H1 (cell line): Measurements from ENCODE around the gene SWT1. TPM values are rescaled to one million over a fixed set of nuclear protein-coding genes. Genes with fewer than 3 reads are reported as not detected.

Source experiments
- CTCF ChIA-PET: fragments of 300-600 bp; sonication (Branson Sonifier 250); formaldehyde crosslinking; loops from one replicate; lab custom pipeline; 2021; ENCODE audit not compliant: partially characterized antibody; lab: Charles Lee
- POLR2A ChIA-PET: fragments of 300-600 bp; sonication (Branson Sonifier 250); formaldehyde crosslinking; loops from one replicate; lab custom pipeline; 2021; ENCODE audit warnings: inconsistent platforms; ENCODE audit not compliant: partially characterized antibody; lab: Charles Lee
- DNase-seq, 2 experiments: peaks; one replicate each; pipeline versions ENCODE4 v3.0.0 to v3.0.0-alpha.2; 2010 to 2022; ENCODE audit warnings: low spot score in 2 of 2, low read depth in 1 of 2, mixed read lengths in 1 of 2
- FAIRE-seq: peaks from 2 replicates; lab custom pipeline; 2011; peaks lifted over from hg19 to GRCh38; lab: Jason Lieb, UNC
- H2AFZ ChIP-seq: 2 replicates; pipeline ENCODE4 v1.8.1; 2012; ENCODE audit warnings: low read length, inconsistent platforms
- H2AK5ac ChIP-seq: 2 replicates; pipeline ENCODE4 v1.6.1; 2013; ENCODE audit warnings: low read depth, low read length
- H2BK120ac ChIP-seq: replicated peaks from 2 replicates; pipeline ENCODE3; 2013; ENCODE audit warnings: low read depth, low read length, inconsistent platforms
- H2BK12ac ChIP-seq: 2 replicates; pipeline ENCODE4 v1.6.1; 2013; ENCODE audit warnings: low read depth, low read length
- H2BK15ac ChIP-seq: 2 replicates; pipeline ENCODE4 v1.6.1; 2013; ENCODE audit warnings: low read length
- H2BK20ac ChIP-seq: 2 replicates; pipeline ENCODE4 v1.6.1; 2013; ENCODE audit warnings: low read length
- H2BK5ac ChIP-seq: 2 replicates; pipeline ENCODE4 v1.6.1; 2013; ENCODE audit warnings: low read depth, low read length
- H3K14ac ChIP-seq: 2 replicates; pipeline ENCODE4 v1.6.1; 2013; ENCODE audit warnings: inconsistent platforms; ENCODE audit not compliant: insufficient read length
- H3K18ac ChIP-seq: 2 replicates; pipeline ENCODE4 v1.6.1; 2013; ENCODE audit warnings: low read length; ENCODE audit errors: extremely low read depth
- H3K23ac ChIP-seq: 2 replicates; pipeline ENCODE4 v1.6.1; 2013; ENCODE audit warnings: inconsistent platforms; ENCODE audit not compliant: insufficient read length
- H3K23me2 ChIP-seq: 2 replicates; pipeline ENCODE4 v1.6.1; 2013; ENCODE audit warnings: low read depth, low read length
- H3K27ac ChIP-seq: 2 replicates; pipeline ENCODE4 v1.6.1; 2011; ENCODE audit warnings: low read depth, low read length, inconsistent platforms
- H3K27me3 ChIP-seq, 4 experiments: replicated peaks in 1 of 4; 1 replicate in 1 of 4; 2 replicates in 3 of 4; pipeline versions ENCODE4 v1.6.1 to v1.8.1; 2011 to 2013; ENCODE audit warnings: low read length in 3 of 4, mild to moderate bottlenecking in 3 of 4, inconsistent platforms in 2 of 4, mixed read lengths in 2 of 4, moderate library complexity in 1 of 4; ENCODE audit not compliant: control insufficient read depth in 3 of 4, insufficient read depth in 3 of 4; ENCODE audit errors: extremely low read depth in 1 of 4
- H3K36me3 ChIP-seq, 4 experiments: 2 replicates each; pipeline versions ENCODE4 v1.6.1 to v1.8.1; 2011 to 2013; ENCODE audit warnings: mild to moderate bottlenecking in 4 of 4, low read length in 3 of 4, moderate library complexity in 2 of 4, control low read depth in 1 of 4, inconsistent platforms in 1 of 4; ENCODE audit not compliant: insufficient read depth in 4 of 4, control insufficient read depth in 2 of 4
- H3K4ac ChIP-seq: replicated peaks from 2 replicates; pipeline ENCODE3; 2013; ENCODE audit warnings: low read length, low read depth, mixed read lengths, inconsistent platforms; ENCODE audit not compliant: insufficient read length
- H3K4me1 ChIP-seq, 4 experiments: replicated peaks in 1 of 4; 1 replicate in 1 of 4; 2 replicates in 3 of 4; pipeline versions ENCODE4 v1.6.1 to v1.8.1; 2011 to 2013; ENCODE audit warnings: low read length in 3 of 4, inconsistent platforms in 2 of 4, mixed read lengths in 1 of 4; ENCODE audit not compliant: insufficient read depth in 4 of 4, control insufficient read depth in 3 of 4
- H3K4me2 ChIP-seq, 2 experiments: 2 replicates each; pipeline versions ENCODE4 v1.6.1 to v1.8.1; 2011 to 2013; ENCODE audit warnings: low read depth in 2 of 2, low read length in 2 of 2, control low read depth in 1 of 2, inconsistent platforms in 1 of 2, mild to moderate bottlenecking in 1 of 2; ENCODE audit not compliant: insufficient read depth in 1 of 2
- H3K4me3 ChIP-seq, 4 experiments: fragments of 200-600, 300-600 bp in 1 of 4; sonication (generic), shearing (Covaris generic), sonication (Bioruptor Twin) in 1 of 4; 2 replicates each; pipeline versions ENCODE4 v1.5.1 to v1.8.1; 2011 to 2016; ENCODE audit warnings: low read length in 4 of 4, low read depth in 3 of 4, control low read depth in 2 of 4, inconsistent platforms in 2 of 4, mild to moderate bottlenecking in 2 of 4, mixed read lengths in 1 of 4, moderate library complexity in 1 of 4; ENCODE audit not compliant: insufficient read depth in 2 of 4; ENCODE audit errors: extremely low read depth in 1 of 4
- H3K56ac ChIP-seq: replicated peaks from 2 replicates; pipeline ENCODE3; 2013; ENCODE audit warnings: low read depth, mild to moderate bottlenecking, mixed read lengths, low read length, inconsistent platforms; ENCODE audit not compliant: insufficient read length
- H3K79me1 ChIP-seq: 2 replicates; pipeline ENCODE4 v1.6.1; 2013; ENCODE audit warnings: low read depth, low read length, control low read depth
- H3K79me2 ChIP-seq, 2 experiments: 2 replicates each; pipeline versions ENCODE4 v1.6.1 to v1.8.1; 2012 to 2013; ENCODE audit warnings: low read length in 2 of 2, mild to moderate bottlenecking in 2 of 2, inconsistent platforms in 1 of 2; ENCODE audit not compliant: insufficient read depth in 2 of 2, control insufficient read depth in 1 of 2
- H3K9ac ChIP-seq, 4 experiments: replicated peaks in 1 of 4; 1 replicate in 1 of 4; 2 replicates in 3 of 4; pipeline versions ENCODE4 v1.6.1 to v1.8.1; 2011 to 2013; ENCODE audit warnings: low read depth in 3 of 4, low read length in 3 of 4, control low read depth in 2 of 4, mild to moderate bottlenecking in 2 of 4, moderate library complexity in 2 of 4, inconsistent platforms in 1 of 4; ENCODE audit errors: extremely low read depth in 1 of 4
- H3K9me3 ChIP-seq, 2 experiments: 2 replicates each; pipeline versions ENCODE4 v1.6.1 to v1.8.1; 2012 to 2013; ENCODE audit warnings: mild to moderate bottlenecking in 2 of 2, moderate library complexity in 2 of 2, control low read depth in 1 of 2, inconsistent platforms in 1 of 2, low read depth in 1 of 2, low read length in 1 of 2, mixed read lengths in 1 of 2; ENCODE audit not compliant: insufficient read depth in 2 of 2
- H4K20me1 ChIP-seq, 2 experiments: replicated peaks in 1 of 2; 2 replicates each; pipeline versions ENCODE3 to v1.8.1; 2011 to 2013; ENCODE audit warnings: inconsistent platforms in 2 of 2, low read length in 2 of 2, mild to moderate bottlenecking in 1 of 2; ENCODE audit not compliant: insufficient read depth in 2 of 2, control insufficient read depth in 1 of 2
- H4K5ac ChIP-seq: 2 replicates; pipeline ENCODE4 v1.6.1; 2013; ENCODE audit warnings: low read length, low read depth, mixed read lengths, inconsistent platforms; ENCODE audit not compliant: insufficient read length
- H4K8ac ChIP-seq: 2 replicates; pipeline ENCODE4 v1.8.0; 2013; ENCODE audit warnings: mild to moderate bottlenecking, moderate library complexity, low read length, inconsistent platforms; ENCODE audit not compliant: insufficient read depth; ENCODE audit errors: extremely low read depth
- H4K91ac ChIP-seq: replicated peaks from 2 replicates; pipeline ENCODE3; 2013; ENCODE audit warnings: low read length, mixed read lengths, inconsistent platforms; ENCODE audit not compliant: insufficient read length
- BRCA1 ChIP-seq: IDR thresholded peaks from 2 replicates; pipeline ENCODE4 v1.6.1; 2012; ENCODE audit warnings: low read depth, low read length, improper control_type of control experiment
- CREB1 ChIP-seq: IDR thresholded peaks from 2 replicates; pipeline ENCODE4 v1.6.1; 2012; ENCODE audit warnings: inconsistent platforms
- E2F6 ChIP-seq: IDR thresholded peaks from 2 replicates; pipeline ENCODE4 v1.6.1; 2012; ENCODE audit warnings: inconsistent platforms
- HDAC2 ChIP-seq, 2 experiments: fragments of 300-600 bp in 1 of 2; sonication (generic) in 1 of 2; IDR thresholded peaks; 2 replicates each; pipeline ENCODE4 v1.6.1; 2011 to 2012; ENCODE audit warnings: low read depth in 2 of 2, low read length in 2 of 2, mild to moderate bottlenecking in 2 of 2, moderate library complexity in 2 of 2, borderline replicate concordance in 1 of 2, inconsistent platforms in 1 of 2
- PHF8 ChIP-seq: fragments of 200-600 bp; sonication (generic); conservative IDR thresholded peaks from 2 replicates; pipeline ENCODE4 v1.7.1; 2012; ENCODE audit warnings: low read depth, mild to moderate bottlenecking, inconsistent platforms, low read length, moderate library complexity
- SP1 ChIP-seq: IDR thresholded peaks from 2 replicates; pipeline ENCODE4 v1.6.1; 2011; ENCODE audit warnings: low read depth, low read length
- ZNF274 ChIP-seq: IDR thresholded peaks from 2 replicates; pipeline ENCODE4 v1.7.0; 2012; ENCODE audit warnings: low read length, borderline replicate concordance; ENCODE audit errors: extremely low read depth
- WGBS, 2 experiments: shearing (Covaris generic) in 1 of 2; methylation state at CpG; one replicate each; pipeline versions ENCODE4 v1.1.6 to v1.1.7; 2013 to 2015; ENCODE audit warnings: low lambda C conversion rate in 2 of 2, mixed read lengths in 2 of 2, inconsistent platforms in 1 of 2, low coverage in 1 of 2, missing lambda C conversion rate in 1 of 2; ENCODE audit not compliant: insufficient replicate concordance in 2 of 2, insufficient coverage in 1 of 2, insufficient read length in 1 of 2; ENCODE audit errors: extremely low coverage in 1 of 2, missing lambda C conversion rate in 1 of 2; 5-methylcytosine and 5-hydroxymethylcytosine counted together
- polyA plus RNA-seq, 7 experiments: library from polyadenylated mRNA; depleted of rRNA in 3 of 7; stranded (reverse) in 5 of 7; unstranded in 2 of 7; fragments of >200 nt in 5 of 7; fragments of 200-250 nt in 2 of 7; gene quantifications; 1 replicate in 5 of 7; 2 replicates in 1 of 7; 4 replicates in 1 of 7; pipeline versions ENCODE4 v1.2.1 to v1.2.3, GENCODE V29; 2011 to 2013; ENCODE audit warnings: missing spikeins in 2 of 7, mixed read lengths in 2 of 7
- total RNA-seq: library from RNA; stranded (reverse); fragmentation: NEBNext Ultra II Directional; extraction: Animal tissue kit (Norgen Biotek cat#: 25700); gene quantifications from 2 replicates; pipeline ENCODE4 v1.2.1, GENCODE V29; 2021

Gene SWT1
- total and polyA plus RNA-seq, 2 of the 8 experiments (the other 6 are each of a cell fraction or from before 2014, with no cell fraction given), result 1.4 to 6.2 TPM

GRCh38 chr1:185300152-185300551 is 143.2 kb downstream of the SWT1 start:
- no peak overlapping the region for H2BK5ac ChIP-seq
- 92% methylated on average over 6 of the region's 6 CpGs; no CpG with 5 or more reads in 1 of the 2 experiments for WGBS, 2 experiments
- no peak overlapping the region for H2BK12ac ChIP-seq
- H4K20me1 ChIP-seq, result peaks cover 4 to 8% of the 10 kb centered on the region in 2 experiments
- H3K23me2 ChIP-seq, result no peaks in the 10 kb centered on the region
- H4K91ac ChIP-seq, result no peak overlapping the region
- FAIRE-seq (no peak), DNase-seq (no peak)
- CTCF ChIA-PET, result interaction anchor here (0.7 to 1.8 kb wide), 4 partner anchors 9 to 381 kb away, joined by 3 to 6 read pairs (median 3); no protein-coding TSS in a partner anchor
- TF ChIP-seq ZNF274 (no peak), HDAC2 (IDR thresholded peaks at IDR 0.05; ENCODE audit: borderline replicate concordance in 1 of 2, low read depth in 2 of 2, low read length in 2 of 2) (no peak), PHF8 (no peak), E2F6 (no peak), CREB1 (no peak), SP1 (no peak), BRCA1 (no peak)
- no peak overlapping the region for H3K4me2 ChIP-seq
- no peak overlapping the region for H2AK5ac ChIP-seq
- H3K4ac ChIP-seq, result no peak overlapping the region
- H3K23ac ChIP-seq, result no peak overlapping the region
- H4K5ac ChIP-seq, result no peak overlapping the region
- no peak overlapping the region for H2BK15ac ChIP-seq
- no peaks in the 10 kb centered on the region for H3K4me1 ChIP-seq
- no peaks in the 10 kb centered on the region for H3K79me2 ChIP-seq
- H3K9me3 ChIP-seq, result no peaks in the 10 kb centered on the region
- H3K4me3 ChIP-seq, result no peak overlapping the region
- no peak overlapping the region for H3K9ac ChIP-seq
- no peak overlapping the region for H2AFZ ChIP-seq
- no peak overlapping the region for H3K27ac ChIP-seq
- H2BK20ac ChIP-seq, result no peak overlapping the region
- H3K27me3 ChIP-seq, result no peaks in the 10 kb centered on the region
- H2BK120ac ChIP-seq, result no peak overlapping the region
- H3K36me3 ChIP-seq, result peaks cover 27 to 99% (median 69%) of the 10 kb centered on the region in 4 experiments
- H3K18ac ChIP-seq, result no peak overlapping the region
- H4K8ac ChIP-seq, result no peak overlapping the region
- no peaks in the 10 kb centered on the region for H3K79me1 ChIP-seq
- H3K14ac ChIP-seq, result no peak overlapping the region
- POLR2A ChIA-PET, result no interaction called here
- H3K56ac ChIP-seq, result no peak overlapping the region
